HG03354 (cell line): ENCODE results near the gene SEBOX.

ENCODE experiments used
- ATAC-seq: cut with Tn5 transposase; IDR thresholded peaks from one replicate; pipeline ENCODE4 v1.9.1; 2021; ENCODE audit warnings: mild to moderate bottlenecking; ENCODE audit not compliant: unreplicated experiment, poor library complexity, severe bottlenecking

Gene SEBOX

DNA sequence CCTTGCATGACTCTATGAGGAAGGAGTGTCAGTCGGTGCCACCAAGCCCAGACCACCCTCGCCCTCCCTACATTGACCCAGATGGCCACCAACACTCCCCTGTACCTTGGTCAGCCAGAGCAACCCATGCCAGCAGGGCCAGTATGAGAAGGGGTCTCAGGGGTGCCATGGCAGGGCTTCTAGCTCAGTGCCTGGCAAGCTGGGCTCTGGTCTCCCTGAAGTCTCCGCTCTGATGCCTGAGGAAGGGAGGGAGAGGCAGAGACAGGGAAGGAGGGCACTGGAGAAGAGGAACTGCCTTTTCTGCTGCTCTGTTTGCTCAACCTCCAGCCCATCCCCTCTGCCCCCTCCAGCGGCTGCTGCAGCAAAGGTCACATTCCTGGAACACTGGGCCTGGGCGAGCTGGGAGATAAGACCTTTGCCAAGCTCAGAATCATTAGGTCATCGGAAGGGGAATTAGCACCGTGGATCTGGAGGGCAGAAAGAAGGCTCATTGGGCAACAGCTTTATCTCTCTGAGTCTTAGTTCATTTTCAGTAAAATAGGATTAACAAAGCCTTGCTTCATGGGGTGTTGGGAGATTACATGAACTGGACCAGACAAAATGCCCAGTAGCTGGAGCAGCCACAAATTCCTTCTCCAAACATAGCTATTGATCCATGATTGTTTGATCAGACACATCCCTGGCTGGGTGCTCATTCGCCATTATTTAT lies 5.2 kb upstream of the SEBOX start, which contains the start of gene VTN:
Gene VTN, minus strand, starts transcription at position 273 of the 709 bp plus-strand sequence. Its CDS starts 104 bp downstream, at position 169.
- ATAC-seq: no peak

DNA sequence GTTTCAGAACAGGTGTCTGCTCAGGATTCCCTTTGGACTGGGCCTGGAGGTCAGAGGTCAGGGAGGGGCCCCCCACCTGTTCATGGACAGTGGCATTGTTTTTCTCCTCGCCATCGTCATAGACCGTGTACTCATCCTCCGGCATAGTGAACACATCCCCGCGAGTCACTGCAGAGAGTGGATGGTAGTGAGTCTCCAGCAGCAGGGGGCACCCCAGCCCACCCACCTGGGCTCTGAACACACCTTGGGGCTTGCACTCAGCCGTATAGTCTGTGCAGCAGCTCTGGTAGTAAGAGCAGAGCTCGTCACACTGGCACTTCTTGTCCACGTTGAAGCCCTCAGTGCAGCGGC lies 4.7 kb upstream of the SEBOX start:
- no peak for ATAC-seq

DNA sequence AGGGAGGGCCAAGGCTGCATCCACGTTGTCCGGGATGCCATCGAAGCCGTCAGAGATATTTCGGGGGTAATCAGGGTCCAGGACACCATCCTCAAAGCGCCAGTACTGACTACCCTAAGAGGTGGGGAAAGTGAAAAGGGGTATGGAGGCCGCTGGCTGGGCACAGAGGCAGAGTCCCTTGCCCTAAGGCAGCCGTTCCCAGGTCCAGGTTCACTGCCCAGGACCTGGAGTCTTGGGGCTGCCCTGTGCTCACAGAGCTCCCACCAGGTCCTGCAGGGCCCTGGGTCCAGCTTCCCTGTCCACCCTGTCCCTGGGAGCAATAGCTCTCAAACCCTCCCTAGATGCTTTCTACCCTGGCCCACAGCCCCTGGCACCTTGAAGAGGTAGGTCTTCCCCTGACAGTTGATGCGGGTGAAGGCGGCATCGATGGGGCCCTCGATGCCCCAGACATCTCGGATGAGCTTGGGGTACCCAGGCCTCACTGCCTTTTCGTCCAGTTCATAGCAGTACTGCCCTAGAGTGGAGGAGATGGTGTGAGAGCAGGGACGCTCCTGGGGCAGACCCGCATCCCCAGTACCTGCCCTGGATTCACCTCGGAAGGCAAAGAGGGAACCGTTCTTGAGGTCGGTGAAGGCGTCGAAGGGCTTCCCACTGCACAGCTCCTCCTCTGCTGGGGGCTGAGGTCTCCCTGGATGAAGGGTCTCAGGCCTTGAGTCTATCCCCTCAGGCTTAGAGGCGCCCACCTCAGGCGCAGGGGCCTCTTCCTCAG lies 4.1 kb upstream of the SEBOX start:
- ATAC-seq: no peak

- no peak for ATAC-seq
Measured at GRCh38 chr17:28368306-28368831, 3.4 kb upstream of the SEBOX start.

DNA sequence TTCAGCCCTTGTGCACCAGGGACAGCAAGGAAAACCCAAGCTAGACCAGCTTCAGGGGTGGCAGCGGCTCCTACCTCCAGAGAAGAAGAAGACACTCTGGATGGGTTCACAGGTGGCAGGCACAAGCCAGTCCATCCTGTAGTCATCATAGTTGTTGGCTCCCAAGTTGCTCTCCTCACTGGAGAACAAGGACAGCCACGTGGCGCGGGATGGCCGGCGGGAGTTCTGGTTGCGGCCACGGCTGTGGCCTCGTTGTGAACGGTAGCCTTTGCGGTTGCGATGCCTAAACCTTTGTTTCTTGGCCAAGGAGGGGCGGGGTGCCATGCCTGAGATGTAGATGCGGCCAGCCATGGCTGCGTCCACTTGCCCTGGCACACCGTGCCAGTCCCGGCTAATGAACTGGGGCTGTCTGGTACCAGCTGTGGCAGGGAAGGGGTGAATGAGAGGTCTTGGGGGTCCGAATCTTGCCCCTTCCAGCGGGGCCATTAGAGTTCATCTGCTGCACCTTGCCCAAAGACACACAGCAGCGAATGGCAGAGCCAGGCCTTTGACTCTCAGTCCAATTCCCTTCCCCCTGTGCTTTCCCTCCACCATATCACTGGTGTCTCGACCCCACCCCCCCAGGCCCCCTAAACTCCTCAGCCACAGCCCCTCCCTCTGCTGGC lies 2.8 kb upstream of the SEBOX start:
- ATAC-seq: no peak

- ATAC-seq: no peak
Measured at GRCh38 chr17:28366605-28367004, 1.6 kb upstream of the SEBOX start.

GRCh38 chr17:28365487-28365886 lies 488 bp upstream of the SEBOX start:
- ATAC-seq: no peak

DNA sequence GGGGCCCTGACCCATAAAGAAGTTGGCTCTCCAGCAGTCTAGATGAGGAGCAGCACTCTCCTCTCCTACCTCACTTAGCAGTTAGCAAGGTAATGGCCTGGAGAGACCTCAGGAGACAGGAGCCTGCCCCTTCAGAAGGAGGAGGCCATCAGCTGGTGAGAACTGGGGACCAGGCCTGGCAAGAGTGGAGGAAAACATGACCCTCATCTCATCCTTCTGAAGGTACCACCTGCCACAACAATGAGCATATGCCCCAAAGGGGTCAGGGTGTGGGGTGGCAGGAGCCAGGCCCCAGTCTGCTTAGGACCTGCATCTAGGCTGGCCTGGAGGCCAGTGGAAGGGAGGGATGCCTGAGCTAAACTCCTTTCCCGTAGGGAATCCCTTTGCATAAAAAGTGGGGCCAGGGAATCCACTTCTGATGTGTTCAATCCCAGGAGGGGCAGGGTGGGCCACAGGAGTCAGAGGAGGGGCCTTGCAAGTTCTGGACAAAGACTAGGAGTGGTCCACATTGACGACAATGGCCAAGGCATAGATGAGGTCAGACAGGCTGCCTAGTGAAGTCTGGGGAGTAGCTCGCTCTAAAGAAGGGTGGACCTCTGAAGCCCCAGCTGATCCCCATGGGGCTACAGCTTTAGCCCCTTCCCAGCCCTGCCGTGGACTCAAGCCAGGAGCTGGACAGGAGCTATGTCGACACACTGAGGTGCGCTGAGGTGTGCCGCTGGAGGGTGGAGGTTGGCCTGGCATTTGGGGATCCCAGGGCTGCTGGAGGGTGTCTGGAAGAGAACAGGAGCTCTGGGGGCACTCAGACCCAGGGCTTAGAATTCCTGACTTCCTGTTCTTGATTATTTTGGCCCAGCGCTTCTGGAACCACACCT lies 986 bp downstream of the SEBOX start:
- ATAC-seq: no peak

- ATAC-seq: no peak
Measured at GRCh38 chr17:28363186-28363585, 1.8 kb downstream of the SEBOX start.

GRCh38 chr17:28357901-28358197 lies 7.2 kb downstream of the SEBOX start:
- ATAC-seq: no peak

DNA sequence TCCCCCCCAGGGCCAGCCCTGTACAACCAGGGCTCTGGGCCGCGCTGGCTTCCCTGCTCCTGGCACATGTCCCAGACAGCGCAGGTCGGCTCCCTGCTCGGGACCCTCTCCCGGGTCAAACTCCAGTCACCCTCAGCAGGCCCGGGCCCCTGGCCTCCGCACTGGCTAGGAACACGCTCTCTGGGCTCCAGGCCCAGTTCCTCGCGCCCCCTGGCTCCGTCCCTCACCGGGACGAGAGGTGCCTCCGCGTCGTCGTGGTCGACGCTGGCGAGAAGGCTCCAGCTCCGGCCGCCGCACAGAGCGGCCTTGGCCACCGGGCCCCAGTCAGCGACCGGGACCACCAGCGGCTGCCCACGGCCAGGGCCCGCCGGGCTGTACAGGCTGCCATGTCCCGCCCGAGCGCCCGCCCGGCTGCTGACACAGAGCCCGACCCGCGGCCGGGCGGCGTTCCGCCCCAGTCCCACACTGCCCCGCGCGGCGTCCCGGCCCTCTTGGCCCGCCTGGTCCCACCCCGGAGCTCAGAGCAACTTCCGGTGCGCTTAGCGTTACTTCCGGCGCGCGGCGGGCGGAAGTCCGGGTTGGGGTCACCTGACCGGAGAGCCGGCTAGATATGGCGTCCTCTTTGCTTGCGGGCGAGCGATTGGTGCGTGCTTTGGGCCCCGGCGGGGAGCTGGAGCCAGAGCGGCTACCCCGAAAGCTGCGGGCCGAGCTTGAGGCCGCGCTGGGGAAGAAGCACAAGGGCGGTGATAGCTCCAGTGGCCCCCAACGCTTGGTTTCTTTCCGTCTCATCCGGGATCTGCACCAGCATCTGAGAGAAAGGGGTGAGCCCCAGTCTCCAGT lies 7.7 kb downstream of the SEBOX start, which contains the start of gene POLDIP2:
Gene POLDIP2, minus strand, starts transcription at position 467 of the 840 bp plus-strand sequence. Its CDS starts 79 bp downstream, at position 388.
- peak; percentile 97 for ATAC-seq

DNA sequence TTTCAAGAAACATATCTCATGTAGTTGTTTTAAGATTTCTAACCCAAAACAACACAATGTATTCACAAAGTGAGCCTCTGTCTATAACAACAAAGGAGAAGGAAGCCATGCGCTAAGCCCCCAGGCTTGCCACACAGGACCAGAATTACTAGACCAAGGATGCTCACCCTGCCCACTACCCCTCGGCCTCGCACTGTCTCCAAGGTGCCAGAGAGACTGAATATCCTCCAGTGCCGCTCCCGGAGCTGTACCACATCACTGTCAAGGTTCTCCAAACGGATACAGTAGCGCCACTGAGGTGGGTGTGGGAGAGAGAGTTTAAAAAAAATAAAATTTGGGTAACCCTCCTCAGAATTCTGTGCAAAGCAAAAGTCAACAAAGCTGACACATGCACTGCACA lies 14.7 kb downstream of the SEBOX start:
- no peak for ATAC-seq

DNA sequence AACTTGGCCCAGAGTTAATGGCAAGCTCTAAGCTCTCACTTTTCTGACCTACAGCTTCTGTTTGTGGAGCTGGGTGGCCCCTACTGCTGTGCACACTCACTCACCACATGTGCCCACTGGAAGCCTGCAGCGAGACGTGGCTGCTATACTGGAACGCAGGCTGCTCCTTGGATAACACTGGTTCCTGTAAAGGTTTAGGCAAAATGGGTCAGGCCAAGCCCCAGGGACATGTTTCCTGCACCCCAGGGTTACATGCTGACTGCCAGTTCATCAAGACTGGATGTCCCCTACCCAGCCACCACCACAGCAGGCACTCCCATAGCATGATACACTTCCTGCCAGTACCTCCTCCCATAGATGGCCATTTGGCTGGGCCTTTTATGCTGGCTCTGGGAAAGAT lies 16.0 kb downstream of the SEBOX start:
- no peak for ATAC-seq

DNA sequence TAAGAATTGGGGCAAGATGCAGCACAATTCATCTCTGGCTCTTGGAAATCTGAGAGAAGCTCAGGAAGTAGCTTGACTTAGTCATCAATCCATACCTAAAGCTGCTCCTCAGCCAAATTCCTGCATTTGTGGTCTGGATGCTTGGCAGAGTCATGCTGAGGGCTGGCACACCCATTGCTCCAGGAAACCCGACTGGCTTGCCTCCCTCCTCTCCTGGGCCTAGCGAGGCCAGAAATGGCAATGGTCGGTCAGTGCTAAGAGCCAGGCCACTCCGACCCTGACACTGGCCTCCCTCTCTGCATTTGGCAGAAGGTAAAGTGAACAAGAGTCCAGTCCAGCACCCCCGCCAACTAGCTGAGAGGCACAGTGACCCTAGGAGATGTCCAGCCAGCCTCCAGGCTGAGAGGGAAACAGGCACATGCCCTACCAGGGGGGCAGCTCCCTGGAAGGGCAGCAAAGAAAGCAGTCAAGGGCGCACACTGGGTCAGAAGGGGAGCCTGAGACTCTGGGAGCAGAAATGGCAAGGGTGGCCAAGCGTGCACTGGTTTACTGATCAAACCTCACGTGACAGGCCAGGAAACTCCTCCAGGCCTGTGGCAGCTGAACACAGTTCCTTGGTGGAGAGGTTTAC lies 17.6 kb downstream of the SEBOX start:
- ATAC-seq: no peak

DNA sequence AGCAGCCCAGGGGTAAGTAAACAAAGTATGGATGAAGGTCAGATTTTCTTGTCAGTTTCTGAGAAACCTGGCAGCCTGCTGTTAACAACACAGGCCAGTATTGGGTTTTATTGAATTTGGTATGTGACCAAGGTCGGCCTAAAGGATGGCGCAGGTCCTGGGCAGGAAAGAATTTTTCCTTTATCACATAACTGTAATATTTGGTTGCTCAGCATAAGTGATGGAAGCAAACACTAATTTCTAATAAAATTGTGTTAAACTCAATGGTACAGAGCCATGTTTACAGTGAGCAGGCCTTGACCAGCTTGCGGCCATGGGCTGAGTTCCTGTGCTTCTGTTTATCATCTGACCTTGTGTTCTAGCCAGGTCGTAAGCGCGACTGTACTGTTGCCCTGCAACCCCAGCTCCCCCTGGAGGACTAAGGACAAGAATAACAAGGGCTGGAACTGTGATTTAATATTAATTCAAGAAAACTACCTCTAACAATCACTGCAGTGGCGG lies 18.2 kb downstream of the SEBOX start:
- no peak for ATAC-seq

DNA sequence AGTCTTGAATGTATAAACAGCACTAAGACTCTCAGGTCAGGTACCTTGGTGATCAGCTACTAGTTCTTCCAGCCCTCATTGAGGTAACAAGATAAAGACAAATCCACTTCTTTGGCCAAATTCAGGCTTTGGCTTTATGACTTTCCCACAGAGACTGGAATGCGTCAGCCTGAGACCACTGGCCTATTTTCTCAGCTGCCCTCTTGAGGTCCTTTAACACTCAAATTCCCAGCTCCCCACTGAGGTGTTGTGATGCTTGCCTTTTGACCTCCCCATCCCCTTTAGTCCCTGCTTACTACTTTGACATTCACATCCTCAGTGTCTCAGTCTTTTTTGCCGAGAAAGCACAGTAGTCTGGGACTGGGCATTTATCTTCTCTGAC lies 18.8 kb downstream of the SEBOX start:
- no peak for ATAC-seq

GRCh38 chr17:28345419-28346198 lies 19.4 kb downstream of the SEBOX start:
- no peak for ATAC-seq
